Muscle of leg (tissue), 11 donors: Measurements from ENCODE around the gene FOXD3. TPM values are rescaled to one million over a fixed set of nuclear protein-coding genes. Genes with fewer than 3 reads are reported as not detected.

Source experiments
- DNase-seq: peaks from one replicate; pipeline ENCODE4 v3.0.0; 2013
- H3K27ac ChIP-seq: one replicate; pipeline ENCODE4 v1.5.1; 2013; ENCODE audit warnings: mild to moderate bottlenecking, low read length, control low read depth
- H3K27me3 ChIP-seq: one replicate; pipeline ENCODE4 v1.6.1; 2013; ENCODE audit warnings: low read length; ENCODE audit not compliant: control insufficient read depth, insufficient read depth
- H3K36me3 ChIP-seq: one replicate; pipeline ENCODE4 v1.6.1; 2013; ENCODE audit warnings: low read length; ENCODE audit not compliant: control insufficient read depth, insufficient read depth
- H3K4me1 ChIP-seq: one replicate; pipeline ENCODE4 v1.6.1; 2013; ENCODE audit warnings: low read length; ENCODE audit not compliant: control insufficient read depth, insufficient read depth
- H3K4me3 ChIP-seq: one replicate; pipeline ENCODE4 v1.5.1; 2013; ENCODE audit warnings: low read length, control low read depth
- H3K9me3 ChIP-seq: replicated peaks from 2 replicates; pipeline ENCODE4 v1.6.1; 2013; ENCODE audit warnings: low read depth, low read length; ENCODE audit not compliant: control insufficient read depth
- WGBS: methylation state at CpG from one replicate; pipeline ENCODE4 v1.1.5; 2013; ENCODE audit warnings: missing lambda C conversion rate; ENCODE audit not compliant: insufficient coverage; 5-methylcytosine and 5-hydroxymethylcytosine counted together
- polyA plus RNA-seq, 8 donors: library from polyadenylated mRNA; unstranded; fragments of 120-200 nt; gene quantifications; one replicate each; pipeline versions ENCODE4 v1.2.1 to v1.2.3, GENCODE V29; 2013; ENCODE audit warnings: inconsistent platforms in 1 of 8, low replicate concordance in 1 of 8; ENCODE audit not compliant: insufficient read length in 8 of 8, insufficient read depth in 1 of 8
- total RNA-seq: library from RNA; stranded (reverse); fragments of 120-200 nt; gene quantifications from one replicate; pipeline ENCODE4 v1.2.4, GENCODE V29; 2013

Gene FOXD3
- total and polyA plus RNA-seq, 9 donors = 3.6 to 9.5 (median 6.9) TPM

- peak overlapping the region; percentile 57 for H3K27ac ChIP-seq
- DNase-seq = peak; percentile 20
- H3K36me3 ChIP-seq = no peaks in the 10 kb centered on the region
- peaks cover 50% of the 10 kb centered on the region for H3K4me1 ChIP-seq
- WGBS = 6% methylated on average over 36 of the region's 47 CpGs
- peaks cover 91% of the 10 kb centered on the region for H3K27me3 ChIP-seq
- peak overlapping the region; percentile 0 for H3K4me3 ChIP-seq
- H3K9me3 ChIP-seq = no peaks in the 10 kb centered on the region
Observed at GRCh38 chr1:63320022-63320721, 2.2 kb upstream of the FOXD3 start.

- H3K27me3 ChIP-seq = peaks cover 89% of the 10 kb centered on the region
Observed at GRCh38 chr1:63321066-63321784, 1.1 kb upstream of the FOXD3 start.

GRCh38 chr1:63321785-63322113, 618 bp upstream of the FOXD3 start:
- H3K4me1 ChIP-seq = peaks cover 45% of the 10 kb centered on the region
- H3K4me3 ChIP-seq = peak overlapping the region; percentile 32
- no peaks in the 10 kb centered on the region for H3K36me3 ChIP-seq
- no peaks in the 10 kb centered on the region for H3K9me3 ChIP-seq
- 0% methylated on average over 3 of the region's 12 CpGs for WGBS
- H3K27ac ChIP-seq = peak overlapping the region; percentile 29
- peak; percentile 17 for DNase-seq
- H3K27me3 ChIP-seq = peaks cover 89% of the 10 kb centered on the region

More at GRCh38 chr1:63321066-63321784, 1.1 kb upstream of the FOXD3 start:
- WGBS = 7% methylated on average over 29 of the region's 39 CpGs
- H3K4me3 ChIP-seq = peak overlapping the region; percentile 32
- H3K9me3 ChIP-seq = no peaks in the 10 kb centered on the region
- H3K27ac ChIP-seq = peak overlapping the region; percentile 29
- peak; percentile 9 for DNase-seq
- peaks cover 48% of the 10 kb centered on the region for H3K4me1 ChIP-seq
- H3K36me3 ChIP-seq = no peaks in the 10 kb centered on the region

- peaks cover 89% of the 10 kb centered on the region for H3K27me3 ChIP-seq
- DNase-seq = peak; percentile 36
- peaks cover 46% of the 10 kb centered on the region for H3K4me1 ChIP-seq
- peak overlapping the region; percentile 56 for H3K27ac ChIP-seq
- WGBS = under 1% methylated on average over 91 of the region's 104 CpGs
- H3K9me3 ChIP-seq = no peaks in the 10 kb centered on the region
- H3K4me3 ChIP-seq = peak overlapping the region; percentile 44
- no peaks in the 10 kb centered on the region for H3K36me3 ChIP-seq
Observed at GRCh38 chr1:63322944-63323864, 837 bp downstream of the FOXD3 start.

DNA sequence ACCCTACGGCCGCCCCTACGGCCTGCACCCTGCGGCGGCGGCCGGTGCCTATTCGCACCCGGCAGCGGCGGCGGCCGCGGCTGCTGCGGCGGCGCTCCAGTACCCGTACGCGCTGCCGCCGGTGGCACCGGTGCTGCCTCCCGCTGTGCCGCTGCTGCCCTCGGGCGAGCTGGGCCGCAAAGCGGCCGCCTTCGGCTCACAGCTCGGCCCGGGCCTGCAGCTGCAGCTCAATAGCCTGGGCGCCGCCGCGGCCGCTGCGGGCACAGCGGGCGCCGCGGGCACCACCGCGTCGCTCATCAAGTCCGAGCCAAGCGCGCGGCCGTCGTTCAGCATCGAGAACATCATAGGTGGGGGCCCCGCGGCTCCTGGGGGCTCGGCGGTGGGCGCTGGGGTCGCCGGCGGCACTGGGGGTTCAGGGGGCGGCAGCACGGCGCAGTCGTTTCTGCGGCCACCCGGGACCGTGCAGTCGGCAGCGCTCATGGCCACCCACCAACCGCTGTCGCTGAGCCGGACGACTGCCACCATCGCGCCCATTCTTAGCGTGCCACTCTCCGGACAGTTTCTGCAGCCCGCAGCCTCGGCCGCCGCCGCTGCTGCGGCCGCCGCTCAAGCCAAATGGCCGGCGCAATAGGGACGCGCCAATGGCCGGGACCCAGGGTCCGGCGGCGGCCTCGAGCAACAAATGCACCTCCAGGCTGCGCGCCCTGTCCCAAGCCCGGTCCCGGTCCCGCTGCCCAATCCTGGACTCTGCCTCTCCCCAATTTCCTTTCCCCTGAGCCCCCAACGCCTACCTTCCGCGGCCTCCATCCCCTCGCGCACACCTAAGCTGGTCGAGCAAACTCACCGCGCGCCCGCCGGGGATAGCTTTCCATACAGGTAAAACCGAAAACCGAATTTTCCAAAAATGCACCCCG, 1.8 kb downstream of the FOXD3 start:
- H3K27ac ChIP-seq = peak overlapping the region; percentile 31
- peaks cover 89% of the 10 kb centered on the region for H3K27me3 ChIP-seq
- peak; percentile 3 for DNase-seq
- no peaks in the 10 kb centered on the region for H3K36me3 ChIP-seq
- H3K4me1 ChIP-seq = peaks cover 44% of the 10 kb centered on the region
- H3K9me3 ChIP-seq = no peaks in the 10 kb centered on the region
- WGBS = 1% methylated on average over 106 of the region's 114 CpGs
- H3K4me3 ChIP-seq = peak overlapping the region; percentile 45

DNA sequence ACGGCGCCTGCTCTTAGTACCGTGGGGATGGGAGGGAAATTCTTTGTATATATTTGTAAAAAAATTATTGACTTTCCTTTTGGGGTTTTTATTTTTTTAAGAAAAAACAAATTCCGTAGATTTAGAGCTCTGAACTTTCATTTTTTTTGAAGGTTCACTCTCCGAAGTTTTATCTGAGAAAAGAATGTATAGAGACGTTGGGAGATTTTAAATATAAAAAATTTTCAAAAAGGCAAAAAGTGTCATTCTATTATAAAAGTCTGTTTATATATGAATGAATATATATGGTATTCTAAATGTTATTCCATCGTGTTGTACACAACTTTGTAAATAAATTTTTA, 2.4 kb downstream of the FOXD3 start:
- Histone ChIP-seq H3K27me3 (peaks cover 89% of the 10 kb centered on the region), H3K9me3 (no peaks in the 10 kb centered on the region), H3K36me3 (no peaks in the 10 kb centered on the region), H3K27ac (peak overlapping the region; percentile 31), H3K4me3 (peak overlapping the region; percentile 45), H3K4me1 (peaks cover 46% of the 10 kb centered on the region)
- peak; percentile 7 for DNase-seq
- WGBS = no CpG with 5 or more reads among the region's 7 CpGs

- Histone ChIP-seq H3K36me3 (no peaks in the 10 kb centered on the region), H3K27ac (peak overlapping the region; percentile 77), H3K9me3 (no peaks in the 10 kb centered on the region), H3K27me3 (peaks cover 89% of the 10 kb centered on the region), H3K4me3 (peak overlapping the region; percentile 45), H3K4me1 (peaks cover 49% of the 10 kb centered on the region)
- no CpG with 5 or more reads among the region's 2 CpGs for WGBS
- peak; percentile 8 for DNase-seq
Observed at GRCh38 chr1:63325279-63325985, 3.1 kb downstream of the FOXD3 start.

DNA sequence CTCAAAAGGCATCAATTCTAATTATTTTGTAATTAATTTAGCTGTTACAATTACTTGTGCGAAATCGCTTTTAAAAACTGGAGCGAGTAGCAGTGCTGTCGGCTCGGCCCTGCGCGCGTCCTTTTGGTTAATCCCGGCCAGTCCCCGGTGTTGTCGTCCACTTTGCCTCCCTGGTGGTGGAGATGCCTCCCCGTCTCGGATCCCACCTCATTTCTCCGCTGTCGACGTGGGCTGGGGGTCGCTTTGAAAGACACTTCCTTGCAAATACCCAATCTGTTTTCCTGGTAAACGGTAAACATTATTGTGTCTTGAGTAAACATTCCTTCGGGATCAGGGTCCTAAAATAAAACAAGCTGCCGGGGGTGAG, 3.7 kb downstream of the FOXD3 start:
- peak overlapping the region; percentile 18 for H3K4me3 ChIP-seq
- peaks cover 47% of the 10 kb centered on the region for H3K4me1 ChIP-seq
- DNase-seq = peak; percentile 14
- WGBS = 14% methylated on average over 11 of the region's 20 CpGs
- H3K36me3 ChIP-seq = no peaks in the 10 kb centered on the region
- peaks cover 89% of the 10 kb centered on the region for H3K27me3 ChIP-seq
- peak overlapping the region; percentile 77 for H3K27ac ChIP-seq
- no peaks in the 10 kb centered on the region for H3K9me3 ChIP-seq
